HFFc6 (cell line): ENCODE data around the gene CRTAC1. TPM values are rescaled to one million over a fixed set of nuclear protein-coding genes. Genes with fewer than 3 reads are reported as not detected.

Experiments used
- DNase-seq: peaks from one replicate; pipeline ENCODE4 v3.0.0-alpha.2; 2018
- H3K27ac Mint-ChIP-seq: 2 replicates; pipeline ENCODE4 v1.8.0; 2020; ENCODE audit warnings: mild to moderate bottlenecking, mixed read lengths
- H3K27me3 Mint-ChIP-seq: 2 replicates; pipeline ENCODE4 v1.8.0; 2021; ENCODE audit warnings: mild to moderate bottlenecking, moderate library complexity, mixed read lengths; ENCODE audit not compliant: insufficient read depth
- H3K36me3 Mint-ChIP-seq: 2 replicates; pipeline ENCODE4 v1.8.0; 2021; ENCODE audit warnings: low read depth, mixed read lengths
- H3K4me1 Mint-ChIP-seq: 2 replicates; pipeline ENCODE4 v1.8.0; 2020; ENCODE audit warnings: low read depth, mixed read lengths
- H3K4me3 Mint-ChIP-seq: 2 replicates; pipeline ENCODE4 v1.8.0; 2020; ENCODE audit warnings: mild to moderate bottlenecking, moderate library complexity, mixed read lengths
- H3K9me3 Mint-ChIP-seq: 2 replicates; pipeline ENCODE4 v1.8.0; 2020; ENCODE audit warnings: mild to moderate bottlenecking, mixed read lengths
- CTCF ChIP-seq: fragments of 200-600 bp; sonication (generic); IDR thresholded peaks from 2 replicates; pipeline ENCODE4 v1.5.0; 2021; ENCODE audit warnings: antibody characterized with exemption, mild to moderate bottlenecking
- total RNA-seq, 6 experiments: library from RNA; stranded (reverse); fragmentation: NEBNext Ultra II Directional; extraction: Animal tissue kit (Norgen Biotek cat#: 25700); gene quantifications; 2 replicates in 1 of 6; 3 replicates in 5 of 6; pipeline ENCODE4 v1.2.3, GENCODE V29; 2021

CRTAC1 gene
- total RNA-seq, 6 experiments from 2014 or later = not detected

- no peak for DNase-seq
- H3K4me3 Mint-ChIP-seq = no peak overlapping the region
- H3K36me3 Mint-ChIP-seq = no peaks in the 10 kb centered on the region
- peaks cover 37% of the 10 kb centered on the region for H3K27me3 Mint-ChIP-seq
- TF ChIP-seq CTCF = no peak
- no peaks in the 10 kb centered on the region for H3K4me1 Mint-ChIP-seq
- H3K27ac Mint-ChIP-seq = no peak overlapping the region
- H3K9me3 Mint-ChIP-seq = no peaks in the 10 kb centered on the region
These were observed 109.6 kb downstream of the CRTAC1 start for GRCh38 chr10:97920865-97921264.

GRCh38 chr10:97919012-97919411, 111.4 kb downstream of the CRTAC1 start:
- DNase-seq = no peak
- peaks cover 25% of the 10 kb centered on the region for H3K27me3 Mint-ChIP-seq
- no peak overlapping the region for H3K27ac Mint-ChIP-seq
- no peak overlapping the region for H3K4me3 Mint-ChIP-seq
- no peaks in the 10 kb centered on the region for H3K36me3 Mint-ChIP-seq
- H3K9me3 Mint-ChIP-seq = no peaks in the 10 kb centered on the region
- no peak for TF ChIP-seq CTCF
- H3K4me1 Mint-ChIP-seq = no peaks in the 10 kb centered on the region

- DNase-seq = no peak
These were observed 113.8 kb downstream of the CRTAC1 start for GRCh38 chr10:97916586-97916985.

GRCh38 chr10:97915346-97916131, 114.9 kb downstream of the CRTAC1 start:
- Mint-ChIP-seq H3K9me3 (no peaks in the 10 kb centered on the region), H3K36me3 (no peaks in the 10 kb centered on the region), H3K27me3 (peaks cover 14% of the 10 kb centered on the region), H3K27ac (no peak overlapping the region), H3K4me1 (no peaks in the 10 kb centered on the region), H3K4me3 (no peak overlapping the region)
- DNase-seq = no peak
- no peak for TF ChIP-seq CTCF

More at GRCh38 chr10:97916586-97916985, 113.8 kb downstream of the CRTAC1 start:
- Mint-ChIP-seq H3K27ac (no peak overlapping the region), H3K9me3 (no peaks in the 10 kb centered on the region), H3K27me3 (peaks cover 22% of the 10 kb centered on the region), H3K4me1 (no peaks in the 10 kb centered on the region), H3K36me3 (no peaks in the 10 kb centered on the region), H3K4me3 (no peak overlapping the region)
- no peak for TF ChIP-seq CTCF

- peak; percentile 40 for DNase-seq
- no peaks in the 10 kb centered on the region for H3K36me3 Mint-ChIP-seq
- H3K4me3 Mint-ChIP-seq = no peak overlapping the region
- H3K27ac Mint-ChIP-seq = no peak overlapping the region
- TF ChIP-seq CTCF = peak; percentile 96
- no peaks in the 10 kb centered on the region for H3K4me1 Mint-ChIP-seq
- H3K27me3 Mint-ChIP-seq = peaks cover 18% of the 10 kb centered on the region
- no peaks in the 10 kb centered on the region for H3K9me3 Mint-ChIP-seq
These were observed 115.6 kb downstream of the CRTAC1 start for GRCh38 chr10:97914837-97915211.
